Keratinocyte (primary cell): ENCODE data around the gene GRIP1. TPM values are rescaled to one million over a fixed set of nuclear protein-coding genes. Genes with fewer than 3 reads are reported as not detected.

Source experiments
- DNase-seq: peaks from one replicate; pipeline ENCODE4 v3.0.0-alpha.2; 2011; ENCODE audit warnings: low read depth, missing footprints, low spot score
- FAIRE-seq: peaks from 2 replicates; lab custom pipeline; 2011; peaks lifted over from hg19 to GRCh38; lab: Jason Lieb, UNC
- H2AFZ ChIP-seq: 2 replicates; pipeline ENCODE4 v1.6.0; 2012; ENCODE audit warnings: low read length, control low read depth, inconsistent platforms; ENCODE audit not compliant: control insufficient read depth
- H3K27ac ChIP-seq: 2 replicates; pipeline ENCODE4 v1.5.1; 2011; ENCODE audit warnings: low read length; ENCODE audit not compliant: control insufficient read depth, insufficient read depth
- H3K27me3 ChIP-seq: 3 replicates; pipeline ENCODE4 v1.6.0; 2011; ENCODE audit warnings: low read length; ENCODE audit not compliant: control insufficient read depth, insufficient read depth; ENCODE audit errors: extremely low read depth
- H3K36me3 ChIP-seq, 2 experiments: 2 replicates in 1 of 2; 3 replicates in 1 of 2; pipeline ENCODE4 v1.5.1; 2011; ENCODE audit warnings: low read length in 2 of 2, mild to moderate bottlenecking in 1 of 2; ENCODE audit not compliant: control insufficient read depth in 2 of 2, insufficient read depth in 2 of 2; ENCODE audit errors: extremely low read depth in 1 of 2
- H3K4me1 ChIP-seq: 3 replicates; pipeline ENCODE4 v1.5.1; 2011; ENCODE audit warnings: low read length; ENCODE audit not compliant: control insufficient read depth, insufficient read depth; ENCODE audit errors: extremely low read depth
- H3K4me2 ChIP-seq: 3 replicates; pipeline ENCODE4 v1.6.0; 2011; ENCODE audit warnings: low read depth, low read length; ENCODE audit not compliant: control insufficient read depth, insufficient read depth; ENCODE audit errors: extremely low read depth
- H3K4me3 ChIP-seq, 3 experiments: fragments of 200-600 bp in 1 of 3; sonication (generic) in 1 of 3; 2 replicates in 2 of 3; 3 replicates in 1 of 3; pipeline ENCODE4 v1.5.1; 2011 to 2016; ENCODE audit warnings: low read length in 3 of 3, mild to moderate bottlenecking in 3 of 3, control low read depth in 2 of 3, inconsistent platforms in 1 of 3, low read depth in 1 of 3, mixed read lengths in 1 of 3, mixed run types in 1 of 3, moderate library complexity in 1 of 3; ENCODE audit not compliant: control insufficient read depth in 2 of 3, insufficient read depth in 2 of 3; ENCODE audit errors: extremely low read depth in 1 of 3
- H3K79me2 ChIP-seq: 2 replicates; pipeline ENCODE4 v1.6.0; 2012; ENCODE audit warnings: low read length; ENCODE audit not compliant: control insufficient read depth, insufficient read depth
- H3K9ac ChIP-seq: 3 replicates; pipeline ENCODE4 v1.6.0; 2011; ENCODE audit warnings: low read length; ENCODE audit not compliant: control insufficient read depth, insufficient read depth; ENCODE audit errors: extremely low read depth
- H3K9me1 ChIP-seq: 3 replicates; pipeline ENCODE4 v1.6.0; 2011; ENCODE audit warnings: low read length; ENCODE audit not compliant: control insufficient read depth, insufficient read depth; ENCODE audit errors: extremely low read depth
- H3K9me3 ChIP-seq: 2 replicates; pipeline ENCODE4 v1.5.1; 2012; ENCODE audit warnings: low read depth, low read length; ENCODE audit not compliant: control insufficient read depth
- H4K20me1 ChIP-seq: 3 replicates; pipeline ENCODE4 v1.6.0; 2011; ENCODE audit warnings: low read length; ENCODE audit not compliant: control insufficient read depth, insufficient read depth; ENCODE audit errors: extremely low read depth
- EZH2 ChIP-seq: IDR thresholded peaks from one replicate; pipeline ENCODE4 v1.6.1; 2012; ENCODE audit warnings: inconsistent platforms, mild to moderate bottlenecking, low read length, moderate library complexity
- dilution Hi-C: fragments of 300-500 bp; cut with MboI; formaldehyde crosslinking; loops from one replicate; pipeline ENCODE4 v1.7.0; 2020; ENCODE audit warnings: low sequenced_read_pairs; ENCODE audit not compliant: extremely low pct_ligation_motif_present
- polyA plus RNA-seq, 5 experiments: library from polyadenylated mRNA; depleted of rRNA in 3 of 5; stranded (reverse) in 3 of 5; stranded (forward) in 1 of 5; unstranded in 1 of 5; fragments of >200 nt; gene quantifications; 1 replicate in 1 of 5; 2 replicates in 3 of 5; 3 replicates in 1 of 5; pipeline versions ENCODE4 v1.2.1 to v1.2.3, GENCODE V29; 2011 to 2012; ENCODE audit warnings: missing spikeins in 2 of 5, low read depth in 1 of 5, low replicate concordance in 1 of 5
- TF ChIP-seq, protein P1 (sequence below), 3 experiments: IDR thresholded peaks in 1 of 3; conservative IDR thresholded peaks in 1 of 3; optimal IDR thresholded peaks in 1 of 3; 2 replicates in 2 of 3; 3 replicates in 1 of 3; pipeline versions ENCODE3 to v1.5.1; 2011; ENCODE audit warnings: low read length in 3 of 3, mild to moderate bottlenecking in 3 of 3, moderate library complexity in 2 of 3, control low read depth in 1 of 3, inconsistent platforms in 1 of 3; ENCODE audit not compliant: insufficient read depth in 2 of 3; ENCODE audit errors: extremely low read depth in 1 of 3

The GRIP1 gene
- polyA plus RNA-seq, 1 donor (not counting 4 experiments of a cell fraction or from before 2014, with no cell fraction given): 6.7 TPM

- FAIRE-seq: no peak
Observed at GRCh38 chr12:66495709-66496108, 183.2 kb downstream of the GRIP1 start.

DNA sequence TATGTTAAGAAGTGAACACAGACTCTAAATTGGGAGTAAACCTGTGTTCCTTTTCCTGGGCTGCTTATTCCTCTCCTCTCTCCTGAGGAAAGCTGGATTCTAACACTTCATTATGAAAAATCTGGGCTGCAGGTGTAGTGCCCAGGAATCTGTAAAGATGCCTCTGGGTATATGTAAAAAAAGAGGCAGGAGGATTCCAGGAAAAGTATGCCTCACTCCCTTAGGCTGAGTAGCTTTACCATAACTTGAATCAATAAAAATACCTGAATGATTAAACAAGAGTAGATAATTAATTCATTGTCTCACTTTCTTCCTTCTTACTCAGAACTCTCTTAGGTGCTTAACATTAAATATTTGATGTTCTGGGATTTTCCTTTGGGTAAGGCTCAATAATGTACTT is 185.1 kb downstream of the GRIP1 start:
- dilution Hi-C loops: no loop called here
- FAIRE-seq (no peak), DNase-seq (no peak)
- H3K4me2 ChIP-seq: no peak overlapping the region
- no peaks in the 10 kb centered on the region for H3K4me1 ChIP-seq
- H3K79me2 ChIP-seq: no peaks in the 10 kb centered on the region
- no peaks in the 10 kb centered on the region for H3K36me3 ChIP-seq
- H3K27ac ChIP-seq: no peak overlapping the region
- H4K20me1 ChIP-seq: no peaks in the 10 kb centered on the region
- no peaks in the 10 kb centered on the region for H3K9me3 ChIP-seq
- H3K4me3 ChIP-seq: no peak overlapping the region
- TF ChIP-seq, protein P1, sequence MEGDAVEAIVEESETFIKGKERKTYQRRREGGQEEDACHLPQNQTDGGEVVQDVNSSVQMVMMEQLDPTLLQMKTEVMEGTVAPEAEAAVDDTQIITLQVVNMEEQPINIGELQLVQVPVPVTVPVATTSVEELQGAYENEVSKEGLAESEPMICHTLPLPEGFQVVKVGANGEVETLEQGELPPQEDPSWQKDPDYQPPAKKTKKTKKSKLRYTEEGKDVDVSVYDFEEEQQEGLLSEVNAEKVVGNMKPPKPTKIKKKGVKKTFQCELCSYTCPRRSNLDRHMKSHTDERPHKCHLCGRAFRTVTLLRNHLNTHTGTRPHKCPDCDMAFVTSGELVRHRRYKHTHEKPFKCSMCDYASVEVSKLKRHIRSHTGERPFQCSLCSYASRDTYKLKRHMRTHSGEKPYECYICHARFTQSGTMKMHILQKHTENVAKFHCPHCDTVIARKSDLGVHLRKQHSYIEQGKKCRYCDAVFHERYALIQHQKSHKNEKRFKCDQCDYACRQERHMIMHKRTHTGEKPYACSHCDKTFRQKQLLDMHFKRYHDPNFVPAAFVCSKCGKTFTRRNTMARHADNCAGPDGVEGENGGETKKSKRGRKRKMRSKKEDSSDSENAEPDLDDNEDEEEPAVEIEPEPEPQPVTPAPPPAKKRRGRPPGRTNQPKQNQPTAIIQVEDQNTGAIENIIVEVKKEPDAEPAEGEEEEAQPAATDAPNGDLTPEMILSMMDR (optimal IDR thresholded peaks at IDR 0.05 in 1 of 3, IDR thresholded peaks at IDR 0.05 in 1 of 3, conservative IDR thresholded peaks at IDR 0.05 in 1 of 3; ENCODE audit: extremely low read depth in 1 of 3, insufficient read depth in 2 of 3, low read length in 3 of 3): no peak
- TF ChIP-seq EZH2: no peak
- H3K9ac ChIP-seq: no peak overlapping the region
- no peaks in the 10 kb centered on the region for H3K9me1 ChIP-seq
- H3K27me3 ChIP-seq: no peaks in the 10 kb centered on the region
- H2AFZ ChIP-seq: no peak overlapping the region

More at GRCh38 chr12:66495709-66496108, 183.2 kb downstream of the GRIP1 start:
- no peaks in the 10 kb centered on the region for H3K9me1 ChIP-seq
- no peaks in the 10 kb centered on the region for H3K79me2 ChIP-seq
- H3K4me1 ChIP-seq: no peaks in the 10 kb centered on the region
- H4K20me1 ChIP-seq: no peaks in the 10 kb centered on the region
- H3K9ac ChIP-seq: no peak overlapping the region
- dilution Hi-C loops: no loop called here
- H3K4me3 ChIP-seq: no peak overlapping the region
- H3K9me3 ChIP-seq: no peaks in the 10 kb centered on the region
- no peak overlapping the region for H2AFZ ChIP-seq
- TF ChIP-seq, protein P1 (optimal IDR thresholded peaks at IDR 0.05 in 1 of 3, IDR thresholded peaks at IDR 0.05 in 1 of 3, conservative IDR thresholded peaks at IDR 0.05 in 1 of 3; ENCODE audit: extremely low read depth in 1 of 3, insufficient read depth in 2 of 3, low read length in 3 of 3): no peak
- no peak for TF ChIP-seq EZH2
- no peak overlapping the region for H3K27ac ChIP-seq
- no peaks in the 10 kb centered on the region for H3K27me3 ChIP-seq
- no peak for DNase-seq
- H3K36me3 ChIP-seq: no peaks in the 10 kb centered on the region
- no peak overlapping the region for H3K4me2 ChIP-seq
